Measurements from ENCODE around the gene SIGLEC10. TPM values are rescaled to one million over a fixed set of nuclear protein-coding genes. Genes with fewer than 3 reads are reported as not detected.

SIGLEC10 gene
- total and polyA plus RNA-seq, 9 of the 15 experiments (the other 6 are each of a cell fraction or from before 2014, with no cell fraction given) = 0.10 to 1.8 (median 0.82) TPM

DNA sequence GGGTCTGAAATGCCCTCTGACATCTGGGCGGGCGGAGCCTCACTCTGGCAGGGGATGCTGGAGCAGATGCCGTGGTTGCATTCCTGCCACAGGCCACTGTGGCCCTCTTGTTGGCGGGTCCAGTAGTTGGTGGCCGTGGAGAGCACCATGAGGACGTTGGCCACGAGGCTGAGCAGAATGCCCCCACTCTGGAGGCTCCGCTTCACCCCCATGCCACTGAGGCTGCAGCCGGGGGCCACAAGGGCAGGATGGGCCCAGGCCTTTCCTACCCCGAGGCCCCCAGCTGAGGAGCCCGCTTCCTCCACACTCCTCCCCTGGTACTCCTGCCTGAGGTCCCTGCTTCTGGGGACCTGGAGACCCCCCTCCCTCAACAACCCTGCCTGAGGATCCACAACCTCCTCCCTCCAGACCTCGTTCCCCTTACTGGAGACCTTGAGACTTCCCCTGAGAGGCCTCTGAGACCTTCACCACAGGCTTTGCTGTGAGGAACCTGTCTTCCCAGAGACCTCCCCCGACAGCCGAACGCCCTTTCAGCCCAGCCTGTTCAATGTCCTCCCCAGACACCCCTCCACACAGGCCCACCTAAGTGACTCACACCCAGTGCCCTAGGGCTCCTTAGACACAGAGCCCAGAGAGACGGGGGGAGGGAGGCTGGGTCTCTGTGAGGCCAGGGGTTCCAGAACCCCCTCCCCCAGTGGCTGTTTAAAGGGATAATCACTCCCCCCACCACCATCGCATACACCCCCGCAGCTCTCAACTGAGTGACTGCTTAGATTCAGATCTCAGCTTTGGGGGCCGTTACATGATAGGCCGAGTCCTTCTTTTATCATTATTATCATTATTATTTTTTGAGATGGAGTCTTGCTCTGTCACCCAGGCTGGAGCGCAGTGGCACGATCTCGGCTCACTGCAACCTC is 48.8 kb downstream of the SIGLEC10 start, which contains the start of gene CLDND2 (continued):
- TF ChIP-seq ZNF124 (CRISPR knock-in tag; IDR thresholded peaks at IDR 0.05) (0 out of 2 replicates have a peak, but pooled peaks have one; percentile 76), NUFIP1 (IDR thresholded peaks at IDR 0.05; ENCODE audit: partially characterized antibody) (no peak), MYC (IDR thresholded peaks at IDR 0.05; ENCODE audit: low read depth, low read length) (no peak; the same call in 1 of the 2 replicates), MYC (CRISPR knock-in tag; IDR thresholded peaks at IDR 0.05; ENCODE audit: borderline replicate concordance, low read depth) (0 out of 2 replicates have a peak, but pooled peaks have one; percentile 8), ZBTB17 (CRISPR knock-in tag; IDR thresholded peaks at IDR 0.05) (peak; percentile 30; the same call in 1 of the 2 replicates)
- TF ChIP-seq, protein P1, sequence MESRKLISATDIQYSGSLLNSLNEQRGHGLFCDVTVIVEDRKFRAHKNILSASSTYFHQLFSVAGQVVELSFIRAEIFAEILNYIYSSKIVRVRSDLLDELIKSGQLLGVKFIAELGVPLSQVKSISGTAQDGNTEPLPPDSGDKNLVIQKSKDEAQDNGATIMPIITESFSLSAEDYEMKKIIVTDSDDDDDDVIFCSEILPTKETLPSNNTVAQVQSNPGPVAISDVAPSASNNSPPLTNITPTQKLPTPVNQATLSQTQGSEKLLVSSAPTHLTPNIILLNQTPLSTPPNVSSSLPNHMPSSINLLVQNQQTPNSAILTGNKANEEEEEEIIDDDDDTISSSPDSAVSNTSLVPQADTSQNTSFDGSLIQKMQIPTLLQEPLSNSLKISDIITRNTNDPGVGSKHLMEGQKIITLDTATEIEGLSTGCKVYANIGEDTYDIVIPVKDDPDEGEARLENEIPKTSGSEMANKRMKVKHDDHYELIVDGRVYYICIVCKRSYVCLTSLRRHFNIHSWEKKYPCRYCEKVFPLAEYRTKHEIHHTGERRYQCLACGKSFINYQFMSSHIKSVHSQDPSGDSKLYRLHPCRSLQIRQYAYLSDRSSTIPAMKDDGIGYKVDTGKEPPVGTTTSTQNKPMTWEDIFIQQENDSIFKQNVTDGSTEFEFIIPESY (CRISPR knock-in tag; IDR thresholded peaks at IDR 0.05) = 0 out of 2 replicates have a peak, but pooled peaks have one; percentile 8
- TF ChIP-seq, protein P2, sequence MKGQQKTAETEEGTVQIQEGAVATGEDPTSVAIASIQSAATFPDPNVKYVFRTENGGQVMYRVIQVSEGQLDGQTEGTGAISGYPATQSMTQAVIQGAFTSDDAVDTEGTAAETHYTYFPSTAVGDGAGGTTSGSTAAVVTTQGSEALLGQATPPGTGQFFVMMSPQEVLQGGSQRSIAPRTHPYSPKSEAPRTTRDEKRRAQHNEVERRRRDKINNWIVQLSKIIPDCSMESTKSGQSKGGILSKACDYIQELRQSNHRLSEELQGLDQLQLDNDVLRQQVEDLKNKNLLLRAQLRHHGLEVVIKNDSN (CRISPR knock-in tag; IDR thresholded peaks at IDR 0.05) = 0 out of 2 replicates have a peak, but pooled peaks have one; percentile 7

All from K562 (cell line).